A549 (cell line): ENCODE measurements around the gene PDZD2. TPM values are rescaled to one million over a fixed set of nuclear protein-coding genes. Genes with fewer than 3 reads are reported as not detected.
A peak's percentile ranks its signal among the peaks of the same experiment; 100 is the strongest.
"Not testable (repeated sequence)": the region's sequence is repeated elsewhere in the genome, so short reads cannot be mapped to it uniquely, and the experiment has no call there.

Experiments used
- ATAC-seq, 2 experiments: fragments of 200-7000 bp in 1 of 2; fragments of >200 bp in 1 of 2; cut with Nextera tagmentation in 1 of 2; cut with Tn5 transposase in 1 of 2; 3 replicates each; pipeline versions ENCODE4 v1.8.0 to v1.9.1; 2018 to 2020; ENCODE audit warnings: mild to moderate bottlenecking in 1 of 2, moderate library complexity in 1 of 2
- CTCF ChIA-PET: fragments of 300-600 bp; sonication (Branson Sonifier 250); formaldehyde crosslinking; extraction: SDS; loops from one replicate; lab custom pipeline; 2021; ENCODE audit warnings: antibody characterized with exemption, inconsistent platforms; lab: Yijun Ruan, JAX
- POLR2A ChIA-PET: fragments of 350-600 bp; formaldehyde crosslinking; extraction: SDS; loops from one replicate; lab custom pipeline; 2021; ENCODE audit warnings: antibody characterized with exemption, inconsistent platforms; lab: Yijun Ruan, JAX
- DNase-seq, 2 experiments: peaks; one replicate each; pipeline versions ENCODE4 v3.0.0 to v3.0.0-alpha.2; 2011 to 2016; ENCODE audit warnings: low read depth in 1 of 2, low spot score in 1 of 2
- FAIRE-seq: peaks from 2 replicates; lab custom pipeline; 2011; peaks lifted over from hg19 to GRCh38; lab: Jason Lieb, UNC
- H3K27ac ChIP-seq, 2 experiments: fragments of >200 bp; sonication (Bioruptor Twin); formaldehyde crosslinking; 3 replicates each; pipeline ENCODE4 v1.5.1; 2016 to 2017
- H3K4me1 ChIP-seq: fragments of >200 bp; sonication (Bioruptor Twin); formaldehyde crosslinking; 3 replicates; pipeline ENCODE4 v1.6.1; 2016
- H3K4me2 ChIP-seq: fragments of >200 bp; sonication (Bioruptor Twin); formaldehyde crosslinking; 3 replicates; pipeline ENCODE4 v1.6.1; 2016
- H3K4me3 ChIP-seq: fragments of >200 bp; sonication (Bioruptor Twin); formaldehyde crosslinking; 3 replicates; pipeline ENCODE4 v1.5.1; 2016
- H3K9me3 ChIP-seq: fragments of >200 bp; sonication (Bioruptor Twin); formaldehyde crosslinking; 3 replicates; pipeline ENCODE4 v1.6.1; 2016
- BCL3 ChIP-seq: fragments of >200 bp; sonication (Bioruptor Twin); formaldehyde crosslinking; IDR thresholded peaks from 3 replicates; pipeline ENCODE4 v1.6.1; 2016
- EHF ChIP-seq: fragments of 250-450 bp; sonication (Bioruptor Pico); IDR thresholded peaks from 2 replicates; pipeline ENCODE4 v1.5.0; 2020; ENCODE audit warnings: mild to moderate bottlenecking
- ESRRA ChIP-seq: fragments of 150-350 bp; IDR thresholded peaks from 2 replicates; pipeline ENCODE4 v1.6.1; 2014; ENCODE audit warnings: mild to moderate bottlenecking, low read length, borderline replicate concordance
- HOXA7 ChIP-seq: fragments of 250-450 bp; sonication (Bioruptor Pico); IDR thresholded peaks from 2 replicates; pipeline ENCODE4 v1.5.0; 2020; ENCODE audit warnings: mild to moderate bottlenecking, moderate library complexity
- NR3C1 ChIP-seq: fragments of >200 bp; sonication (Bioruptor Twin); formaldehyde crosslinking; IDR thresholded peaks from 3 replicates; pipeline ENCODE4 v1.6.1; 2017
- RAD21 ChIP-seq, 2 experiments: fragments of >200 bp in 1 of 2; sonication (Bioruptor Twin) in 1 of 2; formaldehyde crosslinking in 1 of 2; IDR thresholded peaks in 1 of 2; conservative IDR thresholded peaks in 1 of 2; 2 replicates in 1 of 2; 3 replicates in 1 of 2; pipeline ENCODE4 v1.6.1; 2012 to 2018; ENCODE audit warnings: inconsistent platforms in 1 of 2
- RARB ChIP-seq: fragments of 250-450 bp; sonication (Bioruptor Pico); IDR thresholded peaks from 2 replicates; pipeline ENCODE4 v1.8.0; 2021; ENCODE audit warnings: mild to moderate bottlenecking, moderate library complexity
- ZSCAN20 ChIP-seq: fragments of 250-450 bp; sonication (Bioruptor Pico); IDR thresholded peaks from 2 replicates; pipeline ENCODE4 v1.8.0; 2022; ENCODE audit warnings: mild to moderate bottlenecking, moderate library complexity
- WGBS: methylation state at CpG from one replicate; pipeline ENCODE4 v1.1.6; 2017; ENCODE audit errors: missing lambda C conversion rate; 5-methylcytosine and 5-hydroxymethylcytosine counted together
- polyA plus RNA-seq, 4 experiments: library from polyadenylated mRNA; depleted of rRNA in 3 of 4; stranded (reverse); fragments of >200 nt; fragmentation: RNase III in 1 of 4; extraction: RNeasy Plus Mini Kit Qiagen cat#74134 plus additional on column Dnase treatment in 1 of 4; gene quantifications; 2 replicates in 3 of 4; 3 replicates in 1 of 4; pipeline ENCODE4 v1.2.3, GENCODE V29; 2011 to 2017
- TF ChIP-seq, protein P1 (sequence below): fragments of 200-600 bp; sonication (generic); IDR thresholded peaks from 2 replicates; pipeline ENCODE4 v1.6.1; 2016; ENCODE audit warnings: antibody characterized with exemption, mild to moderate bottlenecking, moderate library complexity
- TF ChIP-seq, protein P2 (sequence below): fragments of >200 bp; sonication (Bioruptor Twin); formaldehyde crosslinking; IDR thresholded peaks from 3 replicates; pipeline ENCODE4 v1.5.1; 2016
- TF ChIP-seq, protein P3 (sequence below): fragments of >200 bp; sonication (Bioruptor Twin); formaldehyde crosslinking; IDR thresholded peaks from 2 replicates; pipeline ENCODE4 v1.6.1; 2016

PDZD2 gene
- polyA plus RNA-seq, 2 of the 4 experiments (the other 2 are of a cell fraction) = 0.06 to 0.09 TPM

- TF ChIP-seq NR3C1 (no peak), RAD21 (conservative IDR thresholded peaks at IDR 0.05 in 1 of 2, IDR thresholded peaks at IDR 0.05 in 1 of 2) (no peak), ZSCAN20 (CRISPR knock-in tag) (no peak), HOXA7 (CRISPR knock-in tag) (no peak), EHF (CRISPR knock-in tag) (no peak)
- TF ChIP-seq, protein P1, sequence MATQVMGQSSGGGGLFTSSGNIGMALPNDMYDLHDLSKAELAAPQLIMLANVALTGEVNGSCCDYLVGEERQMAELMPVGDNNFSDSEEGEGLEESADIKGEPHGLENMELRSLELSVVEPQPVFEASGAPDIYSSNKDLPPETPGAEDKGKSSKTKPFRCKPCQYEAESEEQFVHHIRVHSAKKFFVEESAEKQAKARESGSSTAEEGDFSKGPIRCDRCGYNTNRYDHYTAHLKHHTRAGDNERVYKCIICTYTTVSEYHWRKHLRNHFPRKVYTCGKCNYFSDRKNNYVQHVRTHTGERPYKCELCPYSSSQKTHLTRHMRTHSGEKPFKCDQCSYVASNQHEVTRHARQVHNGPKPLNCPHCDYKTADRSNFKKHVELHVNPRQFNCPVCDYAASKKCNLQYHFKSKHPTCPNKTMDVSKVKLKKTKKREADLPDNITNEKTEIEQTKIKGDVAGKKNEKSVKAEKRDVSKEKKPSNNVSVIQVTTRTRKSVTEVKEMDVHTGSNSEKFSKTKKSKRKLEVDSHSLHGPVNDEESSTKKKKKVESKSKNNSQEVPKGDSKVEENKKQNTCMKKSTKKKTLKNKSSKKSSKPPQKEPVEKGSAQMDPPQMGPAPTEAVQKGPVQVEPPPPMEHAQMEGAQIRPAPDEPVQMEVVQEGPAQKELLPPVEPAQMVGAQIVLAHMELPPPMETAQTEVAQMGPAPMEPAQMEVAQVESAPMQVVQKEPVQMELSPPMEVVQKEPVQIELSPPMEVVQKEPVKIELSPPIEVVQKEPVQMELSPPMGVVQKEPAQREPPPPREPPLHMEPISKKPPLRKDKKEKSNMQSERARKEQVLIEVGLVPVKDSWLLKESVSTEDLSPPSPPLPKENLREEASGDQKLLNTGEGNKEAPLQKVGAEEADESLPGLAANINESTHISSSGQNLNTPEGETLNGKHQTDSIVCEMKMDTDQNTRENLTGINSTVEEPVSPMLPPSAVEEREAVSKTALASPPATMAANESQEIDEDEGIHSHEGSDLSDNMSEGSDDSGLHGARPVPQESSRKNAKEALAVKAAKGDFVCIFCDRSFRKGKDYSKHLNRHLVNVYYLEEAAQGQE = no peak
- TF ChIP-seq, protein P2, sequence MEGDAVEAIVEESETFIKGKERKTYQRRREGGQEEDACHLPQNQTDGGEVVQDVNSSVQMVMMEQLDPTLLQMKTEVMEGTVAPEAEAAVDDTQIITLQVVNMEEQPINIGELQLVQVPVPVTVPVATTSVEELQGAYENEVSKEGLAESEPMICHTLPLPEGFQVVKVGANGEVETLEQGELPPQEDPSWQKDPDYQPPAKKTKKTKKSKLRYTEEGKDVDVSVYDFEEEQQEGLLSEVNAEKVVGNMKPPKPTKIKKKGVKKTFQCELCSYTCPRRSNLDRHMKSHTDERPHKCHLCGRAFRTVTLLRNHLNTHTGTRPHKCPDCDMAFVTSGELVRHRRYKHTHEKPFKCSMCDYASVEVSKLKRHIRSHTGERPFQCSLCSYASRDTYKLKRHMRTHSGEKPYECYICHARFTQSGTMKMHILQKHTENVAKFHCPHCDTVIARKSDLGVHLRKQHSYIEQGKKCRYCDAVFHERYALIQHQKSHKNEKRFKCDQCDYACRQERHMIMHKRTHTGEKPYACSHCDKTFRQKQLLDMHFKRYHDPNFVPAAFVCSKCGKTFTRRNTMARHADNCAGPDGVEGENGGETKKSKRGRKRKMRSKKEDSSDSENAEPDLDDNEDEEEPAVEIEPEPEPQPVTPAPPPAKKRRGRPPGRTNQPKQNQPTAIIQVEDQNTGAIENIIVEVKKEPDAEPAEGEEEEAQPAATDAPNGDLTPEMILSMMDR = no peak
Measured at GRCh38 chr5:32031089-32031488, 392.2 kb downstream of the PDZD2 start (continued).

- Histone ChIP-seq H3K9me3 (0 out of 3 replicates have a peak, but pooled peaks cover 4% of the 10 kb centered on the region), H3K4me1 (peaks cover 15% of the 10 kb centered on the region), H3K27ac (peak overlapping the region; percentile 25 to 36; a peak in 1 of 6 replicates), H3K4me3 (no peak overlapping the region), H3K4me2 (no peak overlapping the region)
- ATAC-seq = peak; percentile 70 to 78; a peak in 5 of 6 replicates
- TF ChIP-seq RARB (CRISPR knock-in tag) (no peak), ESRRA (no peak), BCL3 (no peak)
- TF ChIP-seq, protein P3, sequence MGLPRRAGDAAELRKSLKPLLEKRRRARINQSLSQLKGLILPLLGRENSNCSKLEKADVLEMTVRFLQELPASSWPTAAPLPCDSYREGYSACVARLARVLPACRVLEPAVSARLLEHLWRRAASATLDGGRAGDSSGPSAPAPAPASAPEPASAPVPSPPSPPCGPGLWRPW = no peak
- TF ChIP-seq, protein P2 = no peak
- WGBS = 40% methylated on average over 2 of the region's 2 CpGs
- CTCF ChIA-PET = interaction anchor here (0.6 to 2.2 kb wide), 2 partner anchors 11 to 27 kb away, joined by 3 to 11 read pairs; no protein-coding TSS in a partner anchor
- no peak for FAIRE-seq
- POLR2A ChIA-PET = interaction anchor here (0.7 kb wide), 1 partner anchor 18 kb away, joined by 3 read pairs; no protein-coding TSS in a partner anchor
- peak in 1 of 2 experiments; percentile 18 for DNase-seq
Measured at GRCh38 chr5:32038523-32038922, 399.6 kb downstream of the PDZD2 start.

GRCh38 chr5:32039133-32039532 lies 400.2 kb downstream of the PDZD2 start:
- WGBS = 96% methylated on average over 19 of the region's 22 CpGs
- DNase-seq, H3K4me3 ChIP-seq, ATAC-seq, POLR2A ChIA-PET, CTCF ChIA-PET, H3K4me2 ChIP-seq, H3K9me3 ChIP-seq, FAIRE-seq: not testable (repeated sequence)
- Histone ChIP-seq H3K4me1 (peaks cover 15% of the 10 kb centered on the region), H3K27ac (peak overlapping the region in 1 of 2 experiments; percentile 25; a peak in 2 of 6 replicates)

DNA sequence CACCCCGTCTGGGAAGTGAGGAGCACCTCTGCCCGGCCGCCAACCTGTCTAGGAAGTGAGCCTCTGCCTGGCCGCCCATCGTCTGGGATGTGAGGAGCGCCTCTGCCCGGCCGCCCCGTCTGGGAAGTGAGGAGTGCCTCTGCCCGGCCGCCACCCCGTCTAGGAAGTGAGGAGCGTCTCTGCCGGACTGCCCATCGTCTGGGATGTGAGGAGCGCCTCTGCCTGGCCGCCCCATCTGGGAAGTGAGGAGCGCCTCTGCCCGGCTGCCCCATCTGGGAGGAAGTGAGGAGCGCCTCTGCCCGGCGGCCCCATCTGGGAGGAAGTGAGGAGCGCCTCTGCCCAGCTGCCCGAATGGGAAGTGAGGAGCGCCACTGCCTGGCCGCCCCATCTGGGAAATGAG lies 400.7 kb downstream of the PDZD2 start:
- CTCF ChIA-PET, POLR2A ChIA-PET, H3K9me3 ChIP-seq, FAIRE-seq, H3K4me2 ChIP-seq, H3K4me3 ChIP-seq, ATAC-seq, DNase-seq: not testable (repeated sequence)
- 95% methylated on average over 4 of the region's 26 CpGs for WGBS
- H3K4me1 ChIP-seq = peaks cover 18% of the 10 kb centered on the region
- peak overlapping the region; percentile 45 to 60; a peak in 2 of 6 replicates for H3K27ac ChIP-seq

DNA sequence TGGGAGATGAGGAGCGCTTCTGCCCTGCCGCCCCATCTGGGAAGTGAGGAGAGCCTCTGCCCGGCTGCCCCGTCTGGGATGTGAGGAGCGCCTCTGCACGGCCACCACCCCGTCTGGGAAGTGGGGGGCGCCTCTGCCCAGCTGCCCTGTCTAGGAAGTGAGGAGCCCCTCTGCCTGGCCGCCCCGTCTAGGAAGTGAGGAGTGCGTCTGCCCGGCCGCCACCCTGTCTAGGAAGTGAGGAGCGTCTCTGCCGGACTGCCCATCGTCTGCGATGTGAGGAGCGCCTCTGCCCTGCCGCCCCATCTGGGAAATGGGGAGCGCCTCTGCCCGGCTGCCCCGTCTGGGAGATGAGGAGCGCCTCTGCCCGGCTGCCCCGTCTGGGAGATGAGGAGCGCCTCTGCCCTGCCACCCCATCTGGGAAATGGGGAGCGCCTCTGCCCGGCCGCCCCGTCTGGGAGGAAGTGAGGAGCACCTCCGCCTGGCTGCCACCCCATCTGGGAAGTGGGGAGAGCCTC lies 401.3 kb downstream of the PDZD2 start:
- FAIRE-seq, POLR2A ChIA-PET, H3K9me3 ChIP-seq, H3K4me2 ChIP-seq, DNase-seq, CTCF ChIA-PET, ATAC-seq, H3K4me3 ChIP-seq: not testable (repeated sequence)
- H3K27ac ChIP-seq = peak overlapping the region; percentile 60 to 74; a peak in 4 of 6 replicates
- WGBS = 90% methylated on average over 7 of the region's 31 CpGs
- H3K4me1 ChIP-seq = peaks cover 25% of the 10 kb centered on the region
